ENCODE measurements around the gene PAX2.

DNA sequence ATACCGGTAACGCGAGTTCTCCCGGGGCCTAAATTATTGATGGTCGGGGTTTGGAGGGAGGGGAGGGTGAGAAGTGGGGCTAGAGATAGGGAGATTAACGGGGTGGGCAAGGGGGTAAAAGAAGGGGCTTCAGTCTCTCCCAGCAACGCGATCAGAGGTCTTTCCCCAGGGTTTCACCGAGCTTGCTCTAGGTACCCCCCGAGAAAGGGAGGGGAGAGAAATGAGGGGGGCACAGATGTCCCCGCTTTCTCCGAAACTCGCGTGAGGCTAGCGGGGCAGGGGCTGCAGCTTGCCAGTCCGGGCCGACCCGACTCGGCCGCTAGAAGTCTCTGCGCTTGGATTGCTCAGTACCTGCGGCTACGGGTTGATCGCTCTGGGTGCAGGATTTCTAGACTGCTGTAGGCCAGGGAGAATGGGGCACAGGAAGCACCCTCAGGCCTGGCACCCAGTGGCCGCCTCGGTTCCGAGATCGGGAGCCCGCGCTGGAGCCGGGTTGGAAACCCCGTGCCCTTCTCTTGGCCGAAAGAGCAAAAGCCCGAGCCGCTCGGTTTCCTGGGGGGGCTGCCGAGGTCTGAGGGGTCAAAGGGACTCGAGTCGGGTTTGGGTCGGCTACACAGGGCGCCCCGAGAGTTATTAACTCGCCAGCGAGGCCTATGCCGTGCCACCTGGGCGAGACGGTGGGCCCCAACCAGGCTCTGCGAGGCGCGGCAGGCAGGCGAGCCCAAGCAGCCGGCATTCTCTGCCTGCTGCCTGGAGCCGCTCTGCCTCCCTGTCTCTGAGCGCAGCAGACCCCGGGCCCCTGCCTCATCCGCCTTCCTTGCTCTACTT is 3.1 kb downstream of the PAX2 start:
- TF ChIP-seq POLR2A (IDR thresholded peaks at IDR 0.05) (no peak), CTCF (IDR thresholded peaks at IDR 0.05) (no peak)
